Suprapubic skin (tissue), 4 donors: Measurements from ENCODE around the gene MT1M. TPM values are rescaled to one million over a fixed set of nuclear protein-coding genes. Genes with fewer than 3 reads are reported as not detected.
A peak's percentile ranks its signal among the peaks of the same experiment; 100 is the strongest.

ENCODE experiments used
- DNase-seq, 2 donors: peaks; one replicate each; pipeline ENCODE4 v3.0.0-alpha.2; 2019; ENCODE audit warnings: low spot score in 2 of 2
- H3K27ac ChIP-seq: fragments of 200-600 bp; sonication (generic); one replicate; pipeline ENCODE4 v1.5.1; 2019
- H3K27me3 ChIP-seq: fragments of 200-600 bp; sonication (generic); one replicate; pipeline ENCODE4 v1.5.1; 2019
- H3K36me3 ChIP-seq: fragments of 200-600 bp; sonication (generic); one replicate; pipeline ENCODE4 v1.5.1; 2019
- H3K4me1 ChIP-seq: fragments of 200-600 bp; sonication (generic); one replicate; pipeline ENCODE4 v1.5.1; 2019
- H3K4me3 ChIP-seq: fragments of 200-600 bp; sonication (generic); one replicate; pipeline ENCODE4 v1.5.1; 2019; ENCODE audit warnings: mild to moderate bottlenecking
- H3K9me3 ChIP-seq: fragments of 200-600 bp; sonication (generic); one replicate; pipeline ENCODE4 v1.5.1; 2019
- EP300 ChIP-seq: sonication (generic); formaldehyde crosslinking; IDR thresholded peaks from one replicate; pipeline ENCODE4 v1.6.1; 2017; ENCODE audit warnings: antibody characterized with exemption
- POLR2A ChIP-seq, 2 donors: fragments of 450-650 bp; IDR thresholded peaks; one replicate each; pipeline ENCODE4 v1.6.1; 2017; ENCODE audit warnings: antibody characterized with exemption in 2 of 2, mild to moderate bottlenecking in 2 of 2, moderate library complexity in 2 of 2
- POLR2AphosphoS5 ChIP-seq, 3 donors: sonication (generic); formaldehyde crosslinking; IDR thresholded peaks; one replicate each; pipeline ENCODE4 v1.6.1; 2017; ENCODE audit warnings: antibody characterized with exemption in 3 of 3
- WGBS: methylation state at CpG from one replicate; pipeline ENCODE4 v1.1.5; 2018; 5-methylcytosine and 5-hydroxymethylcytosine counted together
- total RNA-seq, 4 donors: library from RNA; depleted of rRNA; stranded (reverse); fragments of >200 nt; gene quantifications; one replicate each; pipeline ENCODE4 v1.1.0, GENCODE V29; 2016
- TF ChIP-seq, protein P1 (sequence below), 2 donors: fragments of 200-600 bp in 1 of 2; fragments of 450-650 bp in 1 of 2; sonication (generic) in 1 of 2; IDR thresholded peaks; one replicate each; pipeline ENCODE4 v1.5.1; 2016 to 2019; ENCODE audit warnings: antibody characterized with exemption in 2 of 2, mild to moderate bottlenecking in 1 of 2, moderate library complexity in 1 of 2

The MT1M gene
- total RNA-seq, 4 donors from 2014 or later = 13.6 to 41.7 (median 20.5) TPM

DNA sequence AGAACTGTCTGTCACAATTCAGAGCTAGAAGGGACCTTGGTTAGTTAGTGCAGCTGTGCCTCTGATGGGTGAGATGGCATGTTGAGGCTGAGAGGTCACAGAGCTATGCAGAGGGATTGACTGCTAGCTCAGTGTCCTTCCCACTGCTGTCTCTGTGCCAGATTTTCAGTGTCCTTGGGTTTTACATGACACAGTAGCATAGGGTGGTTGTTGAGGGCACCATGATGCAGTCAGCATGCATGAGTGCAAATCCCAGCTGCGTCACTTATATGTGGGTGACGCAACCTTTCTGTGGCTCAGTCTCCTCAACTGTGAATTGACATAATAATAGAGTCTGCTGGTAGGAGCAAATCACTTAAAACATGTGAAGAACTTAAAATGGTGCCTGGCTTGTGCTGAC is 8.7 kb downstream of the MT1M start:
- H3K4me1 ChIP-seq = peaks cover 31% of the 10 kb centered on the region
- peaks cover 25% of the 10 kb centered on the region for H3K27me3 ChIP-seq
- DNase-seq = no peak
- no peak overlapping the region for H3K4me3 ChIP-seq
- no peaks in the 10 kb centered on the region for H3K9me3 ChIP-seq
- TF ChIP-seq POLR2A (IDR thresholded peaks at IDR 0.05) = no peak
- no peak for TF ChIP-seq POLR2AphosphoS5 (IDR thresholded peaks at IDR 0.05)
- TF ChIP-seq, protein P1, sequence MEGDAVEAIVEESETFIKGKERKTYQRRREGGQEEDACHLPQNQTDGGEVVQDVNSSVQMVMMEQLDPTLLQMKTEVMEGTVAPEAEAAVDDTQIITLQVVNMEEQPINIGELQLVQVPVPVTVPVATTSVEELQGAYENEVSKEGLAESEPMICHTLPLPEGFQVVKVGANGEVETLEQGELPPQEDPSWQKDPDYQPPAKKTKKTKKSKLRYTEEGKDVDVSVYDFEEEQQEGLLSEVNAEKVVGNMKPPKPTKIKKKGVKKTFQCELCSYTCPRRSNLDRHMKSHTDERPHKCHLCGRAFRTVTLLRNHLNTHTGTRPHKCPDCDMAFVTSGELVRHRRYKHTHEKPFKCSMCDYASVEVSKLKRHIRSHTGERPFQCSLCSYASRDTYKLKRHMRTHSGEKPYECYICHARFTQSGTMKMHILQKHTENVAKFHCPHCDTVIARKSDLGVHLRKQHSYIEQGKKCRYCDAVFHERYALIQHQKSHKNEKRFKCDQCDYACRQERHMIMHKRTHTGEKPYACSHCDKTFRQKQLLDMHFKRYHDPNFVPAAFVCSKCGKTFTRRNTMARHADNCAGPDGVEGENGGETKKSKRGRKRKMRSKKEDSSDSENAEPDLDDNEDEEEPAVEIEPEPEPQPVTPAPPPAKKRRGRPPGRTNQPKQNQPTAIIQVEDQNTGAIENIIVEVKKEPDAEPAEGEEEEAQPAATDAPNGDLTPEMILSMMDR (IDR thresholded peaks at IDR 0.05) = no peak
- no peak for TF ChIP-seq EP300
- no peaks in the 10 kb centered on the region for H3K36me3 ChIP-seq
- no peak overlapping the region for H3K27ac ChIP-seq
- WGBS = 65% methylated on average over 2 of the region's 2 CpGs

DNA sequence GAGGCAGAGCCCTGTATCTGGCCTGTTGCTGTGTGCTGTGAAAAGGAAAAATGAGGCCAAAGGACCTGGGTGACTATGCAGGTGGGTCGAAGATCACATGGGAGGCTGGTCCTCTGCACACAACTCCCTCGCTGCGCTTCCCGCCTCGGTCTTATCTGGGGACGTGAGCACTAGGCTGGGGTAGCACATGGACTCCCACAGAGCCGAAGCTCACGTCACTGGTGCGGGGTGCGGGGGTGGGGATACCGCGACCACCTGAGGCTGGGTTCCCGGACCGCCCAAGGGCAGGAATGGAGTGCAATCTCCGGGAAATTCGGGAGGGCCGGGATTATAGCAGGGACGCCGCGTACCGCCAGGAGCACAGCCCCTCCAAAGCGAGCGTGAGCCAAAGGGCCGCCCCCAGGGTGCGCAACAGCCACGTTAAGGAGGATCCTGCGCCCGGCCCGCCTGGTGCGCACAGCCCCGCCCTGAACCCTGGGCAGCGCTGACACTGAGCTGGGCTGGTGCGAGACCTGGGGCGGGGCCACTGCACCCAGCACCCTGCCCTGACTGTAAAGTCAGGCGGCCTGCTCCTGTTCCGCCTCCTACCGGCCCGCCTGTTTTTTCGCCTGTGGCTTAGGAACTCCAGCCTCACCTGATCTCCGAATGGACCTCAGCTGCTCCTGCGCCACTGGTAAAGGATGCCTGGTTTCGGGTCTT is 10.8 kb downstream of the MT1M start:
- Histone ChIP-seq H3K9me3 (no peaks in the 10 kb centered on the region), H3K27ac (peak overlapping the region; percentile 62), H3K4me3 (peak overlapping the region; percentile 41), H3K36me3 (no peaks in the 10 kb centered on the region), H3K27me3 (peaks cover 22% of the 10 kb centered on the region), H3K4me1 (peaks cover 27% of the 10 kb centered on the region)
- WGBS = 22% methylated on average over 33 of the region's 42 CpGs
- TF ChIP-seq EP300 = no peak
- TF ChIP-seq, protein P1 (IDR thresholded peaks at IDR 0.05) = peak; percentile 18 to 21
- TF ChIP-seq POLR2AphosphoS5 (IDR thresholded peaks at IDR 0.05) = peak in 1 of 3 donors; percentile 60
- peak in 1 of 2 donors; percentile 88 for DNase-seq

DNA sequence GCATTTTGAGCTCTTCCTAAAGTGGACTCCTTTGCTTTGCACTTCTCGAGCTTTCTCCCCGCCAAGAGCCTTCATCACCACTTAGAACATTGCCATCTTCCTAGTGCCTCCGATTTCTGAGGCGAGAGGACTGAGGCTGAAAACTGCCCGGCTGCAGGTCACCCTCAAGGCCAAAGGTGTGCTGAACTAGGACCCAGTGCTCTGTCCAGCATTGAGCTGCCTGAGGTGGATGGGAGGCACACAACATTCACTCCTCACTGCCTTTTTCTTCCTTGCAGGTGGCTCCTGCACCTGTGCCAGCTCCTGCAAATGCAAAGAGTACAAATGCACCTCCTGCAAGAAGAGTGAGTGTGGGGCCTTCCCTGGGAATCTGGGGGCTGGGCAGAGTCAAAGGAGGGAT is 11.4 kb downstream of the MT1M start:
- no peaks in the 10 kb centered on the region for H3K9me3 ChIP-seq
- peak overlapping the region; percentile 41 for H3K4me3 ChIP-seq
- no peak for DNase-seq
- H3K27me3 ChIP-seq = peaks cover 22% of the 10 kb centered on the region
- peaks cover 21% of the 10 kb centered on the region for H3K4me1 ChIP-seq
- no peak for TF ChIP-seq EP300
- TF ChIP-seq, protein P1 (IDR thresholded peaks at IDR 0.05) = no peak
- no peak for TF ChIP-seq POLR2AphosphoS5 (IDR thresholded peaks at IDR 0.05)
- TF ChIP-seq POLR2A (IDR thresholded peaks at IDR 0.05) = no peak
- H3K27ac ChIP-seq = no peak overlapping the region
- WGBS = 86% methylated on average over 4 of the region's 5 CpGs
- H3K36me3 ChIP-seq = no peaks in the 10 kb centered on the region

DNA sequence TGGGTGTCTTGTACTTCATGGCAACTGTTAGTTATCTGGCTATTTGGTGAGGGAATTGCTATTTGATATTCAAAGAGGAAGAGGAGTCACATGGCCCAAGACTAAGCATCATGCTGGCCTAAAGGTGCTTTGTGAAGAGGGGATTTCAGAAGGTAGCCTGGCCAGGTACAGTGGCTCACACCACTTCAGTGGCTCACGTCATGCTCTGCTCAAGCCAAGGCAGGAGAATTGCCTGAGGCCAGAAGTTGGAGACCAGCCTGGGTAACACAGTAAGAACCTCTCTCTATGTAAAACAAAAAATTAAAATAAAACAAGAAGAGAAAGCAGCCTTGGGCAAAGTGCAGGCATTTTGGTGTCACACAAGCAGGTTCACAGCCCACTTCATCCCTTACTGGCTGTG is 12.9 kb downstream of the MT1M start:
- Histone ChIP-seq H3K27me3 (peaks cover 17% of the 10 kb centered on the region), H3K36me3 (no peaks in the 10 kb centered on the region), H3K4me1 (peaks cover 14% of the 10 kb centered on the region), H3K9me3 (no peaks in the 10 kb centered on the region), H3K27ac (no peak overlapping the region), H3K4me3 (no peak overlapping the region)
- no peak for DNase-seq
- TF ChIP-seq EP300 (no peak), POLR2A (IDR thresholded peaks at IDR 0.05) (no peak), POLR2AphosphoS5 (IDR thresholded peaks at IDR 0.05) (no peak)
- TF ChIP-seq, protein P1 (IDR thresholded peaks at IDR 0.05) = no peak
- 55% methylated on average over 1 of the region's 1 CpG for WGBS

DNA sequence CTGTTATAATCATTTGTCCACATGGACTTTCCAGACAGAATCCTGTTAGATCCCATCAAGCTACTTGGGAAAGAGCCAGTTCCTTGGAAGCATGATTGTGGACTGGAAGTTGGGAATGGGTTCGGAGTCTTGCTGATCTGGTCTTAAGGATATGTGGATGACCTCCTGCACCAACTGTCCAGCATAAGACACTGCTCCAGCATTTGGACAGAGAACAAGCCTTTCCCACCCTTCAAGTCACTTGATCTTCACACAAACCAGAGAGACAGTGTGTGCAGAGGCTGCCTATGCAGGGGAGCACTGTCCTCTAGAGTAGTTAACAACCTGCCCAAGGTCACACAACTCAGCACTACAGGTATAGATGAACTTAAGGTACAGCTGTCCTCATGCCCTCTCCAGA is 13.4 kb downstream of the MT1M start:
- no peak overlapping the region for H3K4me3 ChIP-seq
- no peak for DNase-seq
- H3K4me1 ChIP-seq = peaks cover 14% of the 10 kb centered on the region
- 50% methylated on average over 1 of the region's 1 CpG for WGBS
- TF ChIP-seq POLR2AphosphoS5 (IDR thresholded peaks at IDR 0.05) (no peak), EP300 (no peak), POLR2A (IDR thresholded peaks at IDR 0.05) (no peak)
- TF ChIP-seq, protein P1 (IDR thresholded peaks at IDR 0.05) = no peak
- no peaks in the 10 kb centered on the region for H3K36me3 ChIP-seq
- no peak overlapping the region for H3K27ac ChIP-seq
- no peaks in the 10 kb centered on the region for H3K9me3 ChIP-seq
- H3K27me3 ChIP-seq = peaks cover 18% of the 10 kb centered on the region
